SK-N-SH (cell line): ENCODE results near the gene RPS6KC1.

Source experiments
- CTCF ChIP-seq: fragments of 200-600 bp; sonication (generic); IDR thresholded peaks from 2 replicates; pipeline ENCODE4 v1.6.1; 2017; ENCODE audit warnings: antibody characterized with exemption, mild to moderate bottlenecking, moderate library complexity
- ELF1 ChIP-seq: IDR thresholded peaks from 2 replicates; pipeline ENCODE4 v1.4.0; 2012
- FOXM1 ChIP-seq: IDR thresholded peaks from 2 replicates; pipeline ENCODE4 v1.4.0; 2012; ENCODE audit warnings: low read depth, mild to moderate bottlenecking
- GABPA ChIP-seq: IDR thresholded peaks from 2 replicates; pipeline ENCODE4 v1.4.0; 2012; ENCODE audit warnings: low read depth, mild to moderate bottlenecking
- POLR2AphosphoS5 ChIP-seq: IDR thresholded peaks from 2 replicates; pipeline ENCODE4 v1.6.1; 2012; ENCODE audit warnings: low read depth, low read length
- RAD21 ChIP-seq: IDR thresholded peaks from 2 replicates; pipeline ENCODE4 v1.6.1; 2012; ENCODE audit warnings: mild to moderate bottlenecking, low read length
- RCOR1 ChIP-seq: fragments of 150-350 bp; IDR thresholded peaks from 2 replicates; pipeline ENCODE4 v1.6.1; 2017; ENCODE audit warnings: antibody characterized with exemption, low read length
- REST ChIP-seq: IDR thresholded peaks from 2 replicates; pipeline ENCODE4 v1.6.1; 2012; ENCODE audit warnings: mild to moderate bottlenecking, low read depth, low read length, moderate library complexity
- RFX5 ChIP-seq: IDR thresholded peaks from 2 replicates; pipeline ENCODE4 v1.6.1; 2012; ENCODE audit warnings: mild to moderate bottlenecking, improper control_type of control experiment, low read length
- RXRA ChIP-seq: IDR thresholded peaks from 2 replicates; pipeline ENCODE4 v1.4.0; 2012; ENCODE audit warnings: low read depth, mild to moderate bottlenecking, borderline replicate concordance
- SIN3A ChIP-seq: IDR thresholded peaks from 2 replicates; pipeline ENCODE4 v1.6.1; 2012; ENCODE audit warnings: low read depth, mild to moderate bottlenecking, low read length, moderate library complexity, borderline replicate concordance
- TAF1 ChIP-seq: IDR thresholded peaks from 2 replicates; pipeline ENCODE4 v1.6.1; 2012; ENCODE audit warnings: low read depth, mild to moderate bottlenecking, low read length, moderate library complexity, borderline replicate concordance

GRCh38 chr1:213251972-213252371, 200.9 kb downstream of the RPS6KC1 start:
- no peak for TF ChIP-seq CTCF
- TF ChIP-seq TAF1 = no peak
- no peak for TF ChIP-seq SIN3A
- TF ChIP-seq FOXM1 = no peak
- TF ChIP-seq RAD21 = no peak
- TF ChIP-seq POLR2AphosphoS5 = no peak
- TF ChIP-seq RXRA = no peak
- TF ChIP-seq RCOR1 = no peak
- TF ChIP-seq REST = no peak
- TF ChIP-seq GABPA = no peak
- no peak for TF ChIP-seq ELF1
- TF ChIP-seq RFX5 = no peak
